ENCODE data around the gene ZNF253. TPM values are rescaled to one million over a fixed set of nuclear protein-coding genes. Genes with fewer than 3 reads are reported as not detected.

Gene ZNF253
- total RNA-seq, 2 donors from 2014 or later: 19.9 to 20.7 TPM

- Mint-ChIP-seq H3K36me3 (peaks cover 38 to 71% of the 10 kb centered on the region in 2 donors), H3K9me3 (peaks cover 32 to 38% of the 10 kb centered on the region in 2 donors), H3K27ac (no peak overlapping the region)
- DNase-seq (ENCODE audit: low spot score in 2 of 2) (no peak), ATAC-seq (no peak)
Observed at GRCh38 chr19:19938449-19938848, 72.8 kb downstream of the ZNF253 start.

- Mint-ChIP-seq H3K9me3 (peaks cover 21 to 44% of the 10 kb centered on the region in 2 donors), H3K27ac (no peak overlapping the region), H3K36me3 (peaks cover 26 to 45% of the 10 kb centered on the region in 2 donors)
- no peak for DNase-seq (ENCODE audit: low spot score in 2 of 2)
- ATAC-seq: no peak
Observed at GRCh38 chr19:19943848-19944582, 78.3 kb downstream of the ZNF253 start.

Other genes with a start within 250 kb of the ZNF253 start
- 10 to 100 TPM; 27.6 to 37.3 TPM for gene PBX4, start 247.2 kb upstream of the ZNF253 start, total RNA-seq
- 100 to 1,000 TPM in 1 of 2 donors, 10 to 100 TPM in 1; 35.4 to 122 TPM for gene LPAR2, start 237.7 kb upstream of the ZNF253 start, total RNA-seq
- gene GMIP, start 222.2 kb upstream of the ZNF253 start, total RNA-seq: 100 to 1,000 TPM in 1 of 2 donors, 10 to 100 TPM in 1; 69.7 to 106 TPM
- gene ATP13A1, start 202.2 kb upstream of the ZNF253 start, total RNA-seq: 10 to 100 TPM; 35.6 to 83.0 TPM
- gene ZNF101, start 197.0 kb upstream of the ZNF253 start, total RNA-seq: 10 to 100 TPM; 66.9 to 79.6 TPM
- gene ZNF14, start 132.8 kb upstream of the ZNF253 start, total RNA-seq: 10 to 100 TPM in 1 of 2 donors, 1 to 10 TPM in 1; 7.3 to 11.6 TPM
- gene ZNF506, start 44.1 kb upstream of the ZNF253 start, total RNA-seq: 10 to 100 TPM; 31.7 to 36.2 TPM
- 10 to 100 TPM; 24.4 to 28.5 TPM for gene ZNF93, start 35.1 kb downstream of the ZNF253 start, total RNA-seq
- gene ZNF682, start 173.6 kb downstream of the ZNF253 start, total RNA-seq: 10 to 100 TPM in 1 of 2 donors, 1 to 10 TPM in 1; 7.9 to 12.8 TPM
- 10 to 100 TPM; 22.6 to 26.3 TPM for gene ZNF90, start 212.1 kb downstream of the ZNF253 start, total RNA-seq